ENCODE measurements around the gene CKB.

GRCh38 chr14:103543140-103543539 lies 20.5 kb upstream of the CKB start:
- TF ChIP-seq POLR2AphosphoS5 (IDR thresholded peaks at IDR 0.05; ENCODE audit: low read depth, low read length), result no peak
- TF ChIP-seq SIN3A (IDR thresholded peaks at IDR 0.05; ENCODE audit: borderline replicate concordance, insufficient read depth, low read length), result no peak
- no peak for TF ChIP-seq TAF1 (IDR thresholded peaks at IDR 0.05; ENCODE audit: borderline replicate concordance, insufficient read depth, low read length)
